ENCODE data around the gene ZMYND8.

Gene ZMYND8

GRCh38 chr20:47350691-47351545 lies 5.6 kb downstream of the ZMYND8 start:
- H2AFZ ChIP-seq (ENCODE audit: low read length): no peak overlapping the region
- peak overlapping the region; percentile 100 for H3K27ac ChIP-seq (ENCODE audit: low read depth, low read length, poor library complexity, severe bottlenecking)
- H3K9me3 ChIP-seq (ENCODE audit: low read length): no peaks in the 10 kb centered on the region
- no peaks in the 10 kb centered on the region for H3F3A ChIP-seq (ENCODE audit: insufficient read depth, low read length)
- H3K4me3 ChIP-seq (ENCODE audit: low read depth, low read length, poor library complexity, severe bottlenecking): peak overlapping the region; percentile 87
- peaks cover 100% of the 10 kb centered on the region for H3K79me2 ChIP-seq (ENCODE audit: insufficient read depth, low read length)
- TF ChIP-seq EZH2 (IDR thresholded peaks at IDR 0.05; ENCODE audit: borderline replicate concordance, low read length): no peak
- no peak for TF ChIP-seq CTCF (IDR thresholded peaks at IDR 0.05; ENCODE audit: low read length)
- no peaks in the 10 kb centered on the region for H3K27me3 ChIP-seq (ENCODE audit: insufficient read depth, low read length)
- no peaks in the 10 kb centered on the region for H4K20me1 ChIP-seq (ENCODE audit: insufficient read depth, low read length)
- H3K9ac ChIP-seq (ENCODE audit: low read length): peak overlapping the region; percentile 99
- H3K9me2 ChIP-seq (ENCODE audit: low read depth, low read length): no peaks in the 10 kb centered on the region
- peaks cover 89% of the 10 kb centered on the region for H3K4me1 ChIP-seq (ENCODE audit: insufficient read depth, low read length, severe bottlenecking)
- peaks cover 72% of the 10 kb centered on the region; the same call in 1 of the 2 replicates for H3K36me3 ChIP-seq (ENCODE audit: insufficient read depth, low read length)
- peak overlapping the region; percentile 77 for H3K4me2 ChIP-seq (ENCODE audit: low read length)

GRCh38 chr20:47350181-47350550 lies 6.3 kb downstream of the ZMYND8 start:
- no peaks in the 10 kb centered on the region for H3K9me3 ChIP-seq (ENCODE audit: low read length)
- no peak overlapping the region for H2AFZ ChIP-seq (ENCODE audit: low read length)
- no peaks in the 10 kb centered on the region for H3K9me2 ChIP-seq (ENCODE audit: low read depth, low read length)
- TF ChIP-seq CTCF (IDR thresholded peaks at IDR 0.05; ENCODE audit: low read length): no peak
- no peak for TF ChIP-seq EZH2 (IDR thresholded peaks at IDR 0.05; ENCODE audit: borderline replicate concordance, low read length)
- H3K4me3 ChIP-seq (ENCODE audit: low read depth, low read length, poor library complexity, severe bottlenecking): peak overlapping the region; percentile 87
- H3K4me1 ChIP-seq (ENCODE audit: insufficient read depth, low read length, severe bottlenecking): peaks cover 90% of the 10 kb centered on the region
- no peaks in the 10 kb centered on the region for H3K27me3 ChIP-seq (ENCODE audit: insufficient read depth, low read length)
- peaks cover 98% of the 10 kb centered on the region for H3K79me2 ChIP-seq (ENCODE audit: insufficient read depth, low read length)
- peaks cover 73% of the 10 kb centered on the region for H3K36me3 ChIP-seq (ENCODE audit: insufficient read depth, low read length)
- no peaks in the 10 kb centered on the region for H4K20me1 ChIP-seq (ENCODE audit: insufficient read depth, low read length)
- H3K27ac ChIP-seq (ENCODE audit: low read depth, low read length, poor library complexity, severe bottlenecking): peak overlapping the region; percentile 100
- peak overlapping the region; percentile 99; the same call in 1 of the 2 replicates for H3K9ac ChIP-seq (ENCODE audit: low read length)
- no peaks in the 10 kb centered on the region for H3F3A ChIP-seq (ENCODE audit: insufficient read depth, low read length)
- H3K4me2 ChIP-seq (ENCODE audit: low read length): peak overlapping the region; percentile 77

GRCh38 chr20:47349365-47350180 lies 6.9 kb downstream of the ZMYND8 start:
- Histone ChIP-seq H3K4me1 (ENCODE audit: insufficient read depth, low read length, severe bottlenecking) (peaks cover 88% of the 10 kb centered on the region), H3K27me3 (ENCODE audit: insufficient read depth, low read length) (no peaks in the 10 kb centered on the region), H4K20me1 (ENCODE audit: insufficient read depth, low read length) (no peaks in the 10 kb centered on the region), H2AFZ (ENCODE audit: low read length) (no peak overlapping the region), H3K9me3 (ENCODE audit: low read length) (no peaks in the 10 kb centered on the region), H3K27ac (ENCODE audit: low read depth, low read length, poor library complexity, severe bottlenecking) (peak overlapping the region; percentile 100), H3K9ac (ENCODE audit: low read length) (peak overlapping the region; percentile 52), H3K36me3 (ENCODE audit: insufficient read depth, low read length) (peaks cover 75% of the 10 kb centered on the region), H3K79me2 (ENCODE audit: insufficient read depth, low read length) (peaks cover 98% of the 10 kb centered on the region), H3K4me3 (ENCODE audit: low read depth, low read length, poor library complexity, severe bottlenecking) (peak overlapping the region; percentile 87), H3K4me2 (ENCODE audit: low read length) (peak overlapping the region; percentile 77), H3K9me2 (ENCODE audit: low read depth, low read length) (no peaks in the 10 kb centered on the region), H3F3A (ENCODE audit: insufficient read depth, low read length) (no peaks in the 10 kb centered on the region)
- TF ChIP-seq CTCF (IDR thresholded peaks at IDR 0.05; ENCODE audit: low read length) (no peak), EZH2 (IDR thresholded peaks at IDR 0.05; ENCODE audit: borderline replicate concordance, low read length) (no peak)

Data from OCI-LY1 (cell line).